GM23248 (cell line): ENCODE measurements around the gene GNAQ. TPM values are rescaled to one million over a fixed set of nuclear protein-coding genes. Genes with fewer than 3 reads are reported as not detected.

ENCODE experiments used
- DNase-seq: peaks from one replicate; pipeline ENCODE4 v3.0.0-alpha.2; 2015
- H2AFZ ChIP-seq: fragments of 200-600 bp; sonication (generic); 2 replicates; pipeline ENCODE4 v1.6.1; 2016; ENCODE audit warnings: antibody characterized with exemption
- H3F3A ChIP-seq: fragments of 200-600 bp; sonication (generic); 2 replicates; pipeline ENCODE4 v1.6.1; 2016; ENCODE audit warnings: mild to moderate bottlenecking, antibody characterized with exemption, mixed run types; ENCODE audit not compliant: insufficient read depth
- H3K27ac ChIP-seq: fragments of 200-600 bp; sonication (generic); 2 replicates; pipeline ENCODE4 v1.5.1; 2016; ENCODE audit warnings: mild to moderate bottlenecking
- H3K27me3 ChIP-seq: fragments of 200-600 bp; sonication (generic); replicated peaks from 2 replicates; pipeline ENCODE4 v1.6.1; 2016; ENCODE audit warnings: mild to moderate bottlenecking; ENCODE audit not compliant: insufficient read depth
- H3K36me3 ChIP-seq: fragments of 200-600 bp; sonication (generic); 2 replicates; pipeline ENCODE4 v1.6.1; 2016; ENCODE audit warnings: low read depth, mild to moderate bottlenecking
- H3K4me1 ChIP-seq: fragments of 200-600 bp; sonication (generic); 2 replicates; pipeline ENCODE4 v1.6.1; 2016; ENCODE audit warnings: mild to moderate bottlenecking; ENCODE audit not compliant: insufficient read depth
- H3K4me2 ChIP-seq: fragments of 200-600 bp; sonication (generic); one replicate; pipeline ENCODE4 v1.6.1; 2016; ENCODE audit warnings: mild to moderate bottlenecking; ENCODE audit not compliant: unreplicated experiment
- H3K4me3 ChIP-seq: fragments of 200-600 bp; sonication (generic); 2 replicates; pipeline ENCODE4 v1.5.1; 2016; ENCODE audit warnings: mild to moderate bottlenecking
- H3K79me2 ChIP-seq: fragments of 200-600 bp; sonication (generic); 2 replicates; pipeline ENCODE4 v1.6.1; 2016; ENCODE audit warnings: mild to moderate bottlenecking; ENCODE audit not compliant: insufficient read depth
- H3K9ac ChIP-seq: fragments of 200-600 bp; sonication (generic); 2 replicates; pipeline ENCODE4 v1.6.1; 2016; ENCODE audit warnings: mild to moderate bottlenecking
- H3K9me2 ChIP-seq: fragments of 200-600 bp; sonication (generic); 2 replicates; pipeline ENCODE4 v1.6.1; 2016; ENCODE audit warnings: mixed run types, mild to moderate bottlenecking, moderate library complexity; ENCODE audit not compliant: insufficient read depth
- H3K9me3 ChIP-seq: fragments of 200-600 bp; sonication (generic); one replicate; pipeline ENCODE4 v1.6.1; 2017; ENCODE audit warnings: low read depth
- H4K20me1 ChIP-seq: fragments of 200-600 bp; sonication (generic); 2 replicates; pipeline ENCODE4 v1.6.0; 2016; ENCODE audit not compliant: insufficient read depth
- EZH2 ChIP-seq: fragments of 200-600 bp; sonication (generic); IDR thresholded peaks from 2 replicates; pipeline ENCODE4 v1.6.1; 2018; ENCODE audit warnings: antibody characterized with exemption, mild to moderate bottlenecking; ENCODE audit not compliant: insufficient read depth, poor library complexity, severe bottlenecking
- EZH2phosphoT487 ChIP-seq: fragments of 200-600 bp; sonication (generic); IDR thresholded peaks from 2 replicates; pipeline ENCODE4 v1.6.1; 2018; ENCODE audit warnings: antibody characterized with exemption, moderate library complexity, mild to moderate bottlenecking, low read depth; ENCODE audit not compliant: insufficient read depth
- WGBS, 2 experiments: methylation state at CpG; one replicate each; pipeline ENCODE4 v1.1.6; 2015 to 2017; ENCODE audit warnings: low lambda C conversion rate in 2 of 2, low coverage in 1 of 2; ENCODE audit errors: missing lambda C conversion rate in 2 of 2; 5-methylcytosine and 5-hydroxymethylcytosine counted together
- in situ Hi-C: fragments of 300-500 bp; cut with MboI; formaldehyde crosslinking; loops from 2 replicates; pipeline ENCODE4 v1.15.0; 2020
- polyA plus RNA-seq: library from polyadenylated mRNA; unstranded; fragments of >200 nt; fragmentation: Nextera tagmentation; extraction: Ambion mirVana; gene quantifications from 2 replicates; pipeline ENCODE4 v1.2.1, GENCODE V29; 2016
- total RNA-seq: library from RNA; depleted of rRNA; stranded (reverse); fragments of >200 nt; shearing (Covaris generic); gene quantifications from 2 replicates; pipeline ENCODE4 v1.2.3, GENCODE V29; 2014

GNAQ gene
- total and polyA plus RNA-seq, 2 experiments from 2014 or later: 11.5 to 32.7 TPM

- in situ Hi-C loops: no loop called here
- H3K4me2 ChIP-seq: peak overlapping the region; percentile 35
- no peaks in the 10 kb centered on the region for H3K9me2 ChIP-seq
- DNase-seq: peak; percentile 63
- peaks cover 20% of the 10 kb centered on the region; the same call in 1 of the 2 replicates for H3F3A ChIP-seq
- H3K36me3 ChIP-seq: no peaks in the 10 kb centered on the region
- TF ChIP-seq EZH2phosphoT487: no peak
- no peak for TF ChIP-seq EZH2
- peaks cover 10% of the 10 kb centered on the region; the same call in 1 of the 2 replicates for H3K79me2 ChIP-seq
- no peaks in the 10 kb centered on the region for H3K27me3 ChIP-seq
- H3K9me3 ChIP-seq: no peaks in the 10 kb centered on the region
- H2AFZ ChIP-seq: no peak overlapping the region
- no peak overlapping the region for H3K27ac ChIP-seq
- H3K4me3 ChIP-seq: no peak overlapping the region
- H3K9ac ChIP-seq: no peak overlapping the region
- H3K4me1 ChIP-seq: peaks cover 30% of the 10 kb centered on the region
- WGBS, 2 experiments: 11 to 20% methylated on average over 1 of the region's 1 CpG
- no peaks in the 10 kb centered on the region for H4K20me1 ChIP-seq
These were observed 288.2 kb downstream of the GNAQ start for GRCh38 chr9:77743386-77743785.

- in situ Hi-C loops: no loop called here
- Histone ChIP-seq H2AFZ (no peak overlapping the region), H3K27me3 (no peaks in the 10 kb centered on the region), H3K9ac (no peak overlapping the region), H3K4me2 (no peak overlapping the region), H3K27ac (no peak overlapping the region), H3K79me2 (peaks cover 21% of the 10 kb centered on the region), H3F3A (peaks cover 23% of the 10 kb centered on the region), H3K4me1 (peaks cover 27% of the 10 kb centered on the region), H3K4me3 (no peak overlapping the region), H4K20me1 (no peaks in the 10 kb centered on the region), H3K36me3 (no peaks in the 10 kb centered on the region), H3K9me2 (no peaks in the 10 kb centered on the region), H3K9me3 (no peaks in the 10 kb centered on the region)
- no peak for DNase-seq
- TF ChIP-seq EZH2 (no peak), EZH2phosphoT487 (no peak)
- WGBS, 2 experiments: 98 to 99% methylated on average over 4 of the region's 4 CpGs
These were observed 292.7 kb downstream of the GNAQ start for GRCh38 chr9:77738932-77739331.

- H3K79me2 ChIP-seq: peaks cover 23% of the 10 kb centered on the region
- peaks cover 13% of the 10 kb centered on the region for H3F3A ChIP-seq
- H3K9me3 ChIP-seq: no peaks in the 10 kb centered on the region
- no peaks in the 10 kb centered on the region for H3K27me3 ChIP-seq
- no peak overlapping the region; the same call in 1 of the 2 replicates for H2AFZ ChIP-seq
- DNase-seq: peak; percentile 75
- H4K20me1 ChIP-seq: no peaks in the 10 kb centered on the region
- H3K27ac ChIP-seq: peak overlapping the region; percentile 75
- no peak for TF ChIP-seq EZH2
- TF ChIP-seq EZH2phosphoT487: no peak
- peaks cover 16% of the 10 kb centered on the region for H3K4me1 ChIP-seq
- peak overlapping the region; percentile 42; the same call in 1 of the 2 replicates for H3K9ac ChIP-seq
- 2 to 3% methylated on average over 5 of the region's 5 CpGs for WGBS, 2 experiments
- H3K4me2 ChIP-seq: peak overlapping the region; percentile 41
- H3K4me3 ChIP-seq: no peak overlapping the region
- no peaks in the 10 kb centered on the region for H3K9me2 ChIP-seq
- H3K36me3 ChIP-seq: no peaks in the 10 kb centered on the region
- in situ Hi-C loops: no loop called here
These were observed 296.1 kb downstream of the GNAQ start for GRCh38 chr9:77735494-77735893.

GRCh38 chr9:77731930-77732329 lies 299.7 kb downstream of the GNAQ start:
- H3K4me2 ChIP-seq: no peak overlapping the region
- peaks cover 16% of the 10 kb centered on the region for H3K4me1 ChIP-seq
- peaks cover 13% of the 10 kb centered on the region for H3F3A ChIP-seq
- H3K9me2 ChIP-seq: no peaks in the 10 kb centered on the region
- no peak overlapping the region for H2AFZ ChIP-seq
- no peak overlapping the region for H3K4me3 ChIP-seq
- H3K27me3 ChIP-seq: no peaks in the 10 kb centered on the region
- H3K27ac ChIP-seq: no peak overlapping the region
- in situ Hi-C loops: no loop called here
- no peaks in the 10 kb centered on the region for H4K20me1 ChIP-seq
- TF ChIP-seq EZH2: no peak
- no peak for TF ChIP-seq EZH2phosphoT487
- H3K79me2 ChIP-seq: peaks cover 23% of the 10 kb centered on the region
- WGBS, 2 experiments: 82 to 85% methylated on average over 8 of the region's 8 CpGs
- no peaks in the 10 kb centered on the region; the same call in 1 of the 2 replicates for H3K36me3 ChIP-seq
- DNase-seq: no peak
- no peak overlapping the region for H3K9ac ChIP-seq
- H3K9me3 ChIP-seq: no peaks in the 10 kb centered on the region
